ENCODE measurements around the gene RTN4. TPM values are rescaled to one million over a fixed set of nuclear protein-coding genes. Genes with fewer than 3 reads are reported as not detected.

The RTN4 gene
- total RNA-seq, 4 donors from 2014 or later, result 95.8 to 179 (median 129) TPM

DNA sequence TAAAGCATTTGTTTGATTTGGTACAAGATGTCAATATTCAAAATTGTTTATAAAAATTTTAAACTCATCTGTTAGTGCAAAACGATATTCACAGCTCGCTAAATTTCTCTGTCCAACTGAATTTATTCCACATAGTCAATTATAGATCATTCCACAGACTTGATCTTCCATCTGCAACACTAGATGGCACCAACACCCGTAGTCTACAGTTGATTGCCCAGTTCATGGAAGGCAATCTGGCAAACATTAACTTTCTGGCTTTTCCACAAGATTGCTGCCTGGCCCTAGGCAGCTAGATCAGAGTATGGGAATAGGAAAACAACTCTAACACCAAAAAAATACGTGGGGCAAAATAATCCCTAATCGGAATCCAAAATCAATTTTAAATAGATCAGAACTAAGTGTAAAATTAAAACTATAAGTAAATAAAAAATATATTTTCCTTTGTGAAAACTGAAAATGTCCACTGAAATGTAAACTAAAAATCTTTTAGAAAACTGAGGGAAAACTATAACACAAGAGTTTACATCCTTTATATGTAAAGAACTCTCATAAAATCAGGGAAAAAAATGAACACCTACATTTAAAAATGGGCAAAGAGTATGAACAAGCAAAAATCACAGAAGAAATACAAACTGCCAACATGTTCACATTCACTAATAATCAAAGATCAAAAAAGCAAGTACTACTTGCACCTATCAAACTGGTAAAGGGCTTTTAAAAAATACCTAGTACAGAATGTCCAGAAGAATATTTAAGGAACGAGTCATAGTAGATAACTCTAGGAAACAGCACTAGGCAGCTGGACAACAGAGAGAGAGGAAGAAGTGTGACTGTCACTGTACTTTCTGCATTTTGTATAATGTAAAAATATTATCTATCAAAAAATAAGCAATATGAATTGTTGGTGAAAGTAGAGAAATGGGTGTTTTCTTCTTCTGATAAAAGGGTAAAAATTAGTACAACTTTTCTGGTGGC, 35.0 kb downstream of the RTN4 start:
- H3K27me3 ChIP-seq, result no peaks in the 10 kb centered on the region
- peak overlapping the region in 2 of 4 donors; percentile 34 to 84 for H3K27ac ChIP-seq
- H3K36me3 ChIP-seq, result peaks cover 0 to 7% (median 0%) of the 10 kb centered on the region in 3 donors
- intact Hi-C loops (cut with DNase I), result loop anchor here (10.0 kb wide), 1 partner anchor 160 kb away; no protein-coding TSS in a partner anchor
- TF ChIP-seq POLR2A (IDR thresholded peaks at IDR 0.05) (no peak), CTCF (IDR thresholded peaks at IDR 0.05) (peak; percentile 21 to 74 (median 62))
- peaks cover 24 to 75% (median 42%) of the 10 kb centered on the region in 3 donors for H3K4me1 ChIP-seq
- 42 to 46% methylated on average over 6 of the region's 6 CpGs for WGBS, 2 donors
- no peaks in the 10 kb centered on the region for H3K9me3 ChIP-seq
- DNase-seq, result no peak
- H3K4me3 ChIP-seq, result no peak overlapping the region

DNA sequence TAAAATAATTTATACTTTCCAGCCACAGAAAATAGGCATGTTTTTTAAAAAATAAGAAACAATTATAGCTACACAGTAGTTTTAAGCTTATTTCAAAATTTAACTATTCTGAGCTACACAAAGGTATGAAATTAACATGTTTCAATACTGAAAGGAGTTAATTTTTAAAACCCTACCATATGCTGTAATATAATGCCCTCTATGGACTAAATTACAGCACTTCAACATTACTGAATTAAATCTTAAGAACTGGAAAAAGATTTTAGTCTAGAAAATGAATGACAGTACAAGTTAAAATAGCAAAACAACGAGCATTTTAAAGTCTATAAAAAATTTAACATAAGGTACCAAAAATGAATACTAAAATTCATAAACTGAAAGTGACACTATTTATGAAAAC, 36.3 kb downstream of the RTN4 start:
- WGBS, 2 donors, result 29 to 46% methylated on average over 1 of the region's 1 CpG
- H3K27me3 ChIP-seq, result no peaks in the 10 kb centered on the region
- peaks cover 24 to 88% (median 48%) of the 10 kb centered on the region in 3 donors for H3K4me1 ChIP-seq
- no peak for DNase-seq
- H3K9me3 ChIP-seq, result no peaks in the 10 kb centered on the region
- H3K4me3 ChIP-seq, result no peak overlapping the region
- TF ChIP-seq CTCF (IDR thresholded peaks at IDR 0.05) (peak in 3 of 6 experiments; percentile 9 to 44 (median 27)), POLR2A (IDR thresholded peaks at IDR 0.05) (no peak)
- peak overlapping the region in 1 of 4 donors; percentile 84 for H3K27ac ChIP-seq
- intact Hi-C loops (cut with DNase I), result loop anchor here (10.0 kb wide), 1 partner anchor 161 kb away; no protein-coding TSS in a partner anchor
- peaks cover 0 to 3% (median 0%) of the 10 kb centered on the region in 3 donors for H3K36me3 ChIP-seq

DNA sequence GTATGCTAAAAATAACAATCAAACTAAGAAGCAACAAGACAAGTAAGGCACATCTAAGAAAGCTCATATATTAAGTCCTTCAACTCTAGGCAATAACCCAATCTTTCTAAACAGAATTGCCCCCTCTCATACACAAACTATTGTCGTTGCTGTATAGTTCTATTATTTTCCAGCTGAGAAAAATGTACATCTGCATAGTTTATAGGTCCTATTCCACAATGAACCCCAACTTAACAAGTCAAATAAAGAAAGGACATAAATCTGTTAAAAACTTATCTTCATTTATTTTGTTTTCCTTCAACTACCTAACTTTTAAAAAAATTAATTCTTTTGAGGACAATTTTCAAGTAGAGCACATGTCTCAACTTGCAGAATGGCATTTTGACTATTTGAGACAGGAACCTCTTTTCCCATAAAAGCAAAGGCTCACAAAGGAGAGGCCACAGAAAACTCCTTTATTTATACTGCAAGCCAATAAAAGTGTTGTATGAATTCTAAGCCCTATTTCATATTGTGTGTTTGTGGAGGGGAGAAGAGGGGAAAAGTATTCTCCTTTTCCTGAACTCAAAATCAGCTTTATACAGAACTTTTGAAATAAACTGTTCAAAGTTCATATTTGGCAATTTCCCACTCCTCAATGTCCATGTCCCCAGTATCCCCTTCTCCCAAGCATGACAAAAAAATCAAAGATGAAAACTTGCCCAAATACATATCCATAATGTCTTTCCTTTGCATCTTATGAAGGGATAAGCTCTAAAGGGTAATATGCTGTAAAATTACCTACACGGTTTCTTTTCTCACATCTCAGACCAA, 37.4 kb downstream of the RTN4 start:
- Histone ChIP-seq H3K9me3 (no peaks in the 10 kb centered on the region), H3K36me3 (no peaks in the 10 kb centered on the region), H3K27me3 (no peaks in the 10 kb centered on the region), H3K4me1 (peaks cover 24 to 89% (median 56%) of the 10 kb centered on the region in 3 donors), H3K27ac (peak overlapping the region in 3 of 4 donors; percentile 19 to 84 (median 84)), H3K4me3 (no peak overlapping the region)
- intact Hi-C loops (cut with DNase I), result loop anchor here (10.0 kb wide), 1 partner anchor 162 kb away; no protein-coding TSS in a partner anchor
- 38 to 41% methylated on average over 2 of the region's 2 CpGs for WGBS, 2 donors
- TF ChIP-seq CTCF (IDR thresholded peaks at IDR 0.05) (no peak), POLR2A (IDR thresholded peaks at IDR 0.05) (no peak)
- no peak for DNase-seq

DNA sequence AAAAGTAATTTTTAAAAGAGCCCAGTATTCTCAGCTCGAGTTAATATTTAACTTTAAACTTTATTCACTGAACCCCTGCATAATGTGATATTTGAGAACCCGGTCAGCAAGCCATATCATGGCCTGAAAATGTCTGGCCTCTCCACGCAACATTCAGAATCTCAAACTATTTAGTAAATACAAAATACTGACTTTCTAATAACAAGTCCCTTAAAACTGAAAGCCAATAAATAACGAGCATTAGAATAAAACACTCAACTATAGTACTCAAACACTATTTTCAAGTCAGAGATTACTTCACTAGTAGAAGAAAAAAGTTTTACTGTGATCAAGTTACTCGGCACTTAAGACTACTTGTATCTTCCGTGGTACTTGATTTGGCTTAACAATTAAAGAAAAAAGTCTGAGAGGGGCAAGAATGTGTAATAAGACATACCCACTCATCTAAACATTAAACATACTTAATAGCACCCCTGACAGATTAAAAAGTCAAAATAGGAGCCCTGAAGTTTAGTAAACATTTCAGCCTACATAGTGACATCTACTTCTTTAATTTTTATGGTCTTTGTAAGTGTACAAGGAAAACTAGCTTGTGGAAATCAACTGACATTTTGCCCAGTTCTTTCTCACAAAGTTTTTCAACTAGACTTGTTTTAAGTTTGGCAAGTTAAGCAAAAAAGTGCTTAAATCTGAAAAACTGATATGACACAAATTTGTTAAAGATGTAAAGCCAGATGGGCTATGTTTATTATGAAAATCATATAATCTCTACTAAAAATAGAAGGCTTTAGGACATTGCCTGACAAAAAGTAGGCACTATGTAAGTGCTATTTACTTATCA, 38.2 kb downstream of the RTN4 start:
- H3K4me3 ChIP-seq, result no peak overlapping the region
- peaks cover 24 to 91% (median 63%) of the 10 kb centered on the region in 3 donors for H3K4me1 ChIP-seq
- peak overlapping the region; percentile 19 to 84 (median 54) for H3K27ac ChIP-seq
- intact Hi-C loops (cut with DNase I), result loop anchor here (10.0 kb wide), 1 partner anchor 163 kb away; no protein-coding TSS in a partner anchor
- H3K27me3 ChIP-seq, result no peaks in the 10 kb centered on the region
- TF ChIP-seq POLR2A (IDR thresholded peaks at IDR 0.05), result no peak
- no peak for TF ChIP-seq CTCF (IDR thresholded peaks at IDR 0.05)
- H3K9me3 ChIP-seq, result no peaks in the 10 kb centered on the region
- no peak for DNase-seq
- WGBS, 2 donors, result 31 to 39% methylated on average over 6 of the region's 6 CpGs
- H3K36me3 ChIP-seq, result no peaks in the 10 kb centered on the region
